HEK293T (cell line): ENCODE measurements around the gene HSPH1.

Experiments used
- BHLHE40 ChIP-seq: fragments of 450-650 bp; IDR thresholded peaks from 2 replicates; pipeline ENCODE4 v1.6.1; 2016; ENCODE audit warnings: mild to moderate bottlenecking, moderate library complexity, borderline replicate concordance
- ELF4 ChIP-seq: fragments of 450-650 bp; IDR thresholded peaks from 2 replicates; pipeline ENCODE4 v1.6.1; 2017; ENCODE audit warnings: antibody characterized with exemption
- FOXA1 ChIP-seq: fragments of 450-650 bp; IDR thresholded peaks from 2 replicates; pipeline ENCODE4 v1.6.1; 2016; ENCODE audit warnings: mild to moderate bottlenecking
- FOXK2 ChIP-seq: fragments of 450-650 bp; IDR thresholded peaks from 2 replicates; pipeline ENCODE4 v1.6.1; 2016; ENCODE audit warnings: mild to moderate bottlenecking
- HDGF ChIP-seq: fragments of 450-650 bp; IDR thresholded peaks from 2 replicates; pipeline ENCODE4 v1.6.1; 2017; ENCODE audit warnings: antibody characterized with exemption, borderline replicate concordance
- NFRKB ChIP-seq: fragments of 450-650 bp; IDR thresholded peaks from 2 replicates; pipeline ENCODE4 v1.6.1; 2016; ENCODE audit warnings: mild to moderate bottlenecking, moderate library complexity
- SUZ12 ChIP-seq: fragments of 450-650 bp; IDR thresholded peaks from 2 replicates; pipeline ENCODE4 v1.6.1; 2016; ENCODE audit warnings: mild to moderate bottlenecking
- TARDBP ChIP-seq: fragments of 450-650 bp; IDR thresholded peaks from 2 replicates; pipeline ENCODE4 v1.6.1; 2016
- ZNF384 ChIP-seq: fragments of 450-650 bp; IDR thresholded peaks from 2 replicates; pipeline ENCODE4 v1.6.1; 2016

GRCh38 chr13:31179754-31180153 lies 18.1 kb upstream of the HSPH1 start:
- TF ChIP-seq FOXA1 = no peak
- TF ChIP-seq TARDBP = no peak
- TF ChIP-seq ZNF384 = no peak
- TF ChIP-seq NFRKB = no peak
- TF ChIP-seq FOXK2 = no peak
- no peak for TF ChIP-seq HDGF
- TF ChIP-seq ELF4 = no peak
- TF ChIP-seq BHLHE40 = no peak
- no peak for TF ChIP-seq SUZ12
